22Rv1 (cell line): ENCODE results near the gene EMILIN1.

Experiments
- CTCF ChIP-seq: fragments of 450-650 bp; IDR thresholded peaks from 2 replicates; pipeline ENCODE4 v1.5.1; 2017; ENCODE audit warnings: mild to moderate bottlenecking
- ZFX ChIP-seq: fragments of 450-650 bp; IDR thresholded peaks from 2 replicates; pipeline ENCODE4 v1.6.1; 2017; ENCODE audit warnings: antibody characterized with exemption, borderline replicate concordance

DNA sequence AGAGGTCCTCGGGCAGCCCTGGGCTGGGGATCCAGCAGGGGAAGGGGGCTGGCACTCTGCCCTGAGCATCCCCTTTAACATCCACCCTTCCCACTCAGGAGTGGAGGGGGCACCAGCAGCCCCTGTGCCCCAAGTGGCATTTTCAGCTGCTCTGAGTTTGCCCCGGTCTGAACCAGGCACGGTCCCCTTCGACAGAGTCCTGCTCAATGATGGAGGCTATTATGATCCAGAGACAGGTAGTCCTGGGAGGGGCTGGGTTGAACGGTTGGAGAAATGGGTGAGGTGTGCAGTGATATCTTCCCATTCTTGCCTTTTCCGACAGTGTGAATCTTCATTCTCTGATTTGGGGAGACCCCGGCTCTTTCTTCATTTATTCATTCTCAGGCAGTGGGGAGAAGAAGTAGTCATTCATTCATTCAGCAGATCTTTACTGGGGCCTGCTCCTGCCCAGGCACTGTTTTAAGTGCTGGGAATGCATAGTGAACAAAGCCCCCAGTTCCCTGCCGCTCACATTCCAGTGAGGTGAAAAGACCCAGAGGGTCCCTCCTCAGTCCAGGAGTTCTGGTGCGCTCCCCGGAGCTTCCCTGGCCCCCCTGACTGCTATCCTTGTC, 6.8 kb downstream of the EMILIN1 start:
- TF ChIP-seq CTCF: peak; percentile 60; the same call in 1 of the 2 replicates
- no peak for TF ChIP-seq ZFX
